HG03575 (cell line): ENCODE results near the gene TFCP2.

ENCODE experiments used
- ATAC-seq: cut with Tn5 transposase; IDR thresholded peaks from one replicate; pipeline ENCODE4 v1.9.1; 2021; ENCODE audit not compliant: unreplicated experiment, insufficient number of reproducible peaks, low FRiP score; ENCODE audit errors: extremely low read depth

Gene TFCP2

DNA sequence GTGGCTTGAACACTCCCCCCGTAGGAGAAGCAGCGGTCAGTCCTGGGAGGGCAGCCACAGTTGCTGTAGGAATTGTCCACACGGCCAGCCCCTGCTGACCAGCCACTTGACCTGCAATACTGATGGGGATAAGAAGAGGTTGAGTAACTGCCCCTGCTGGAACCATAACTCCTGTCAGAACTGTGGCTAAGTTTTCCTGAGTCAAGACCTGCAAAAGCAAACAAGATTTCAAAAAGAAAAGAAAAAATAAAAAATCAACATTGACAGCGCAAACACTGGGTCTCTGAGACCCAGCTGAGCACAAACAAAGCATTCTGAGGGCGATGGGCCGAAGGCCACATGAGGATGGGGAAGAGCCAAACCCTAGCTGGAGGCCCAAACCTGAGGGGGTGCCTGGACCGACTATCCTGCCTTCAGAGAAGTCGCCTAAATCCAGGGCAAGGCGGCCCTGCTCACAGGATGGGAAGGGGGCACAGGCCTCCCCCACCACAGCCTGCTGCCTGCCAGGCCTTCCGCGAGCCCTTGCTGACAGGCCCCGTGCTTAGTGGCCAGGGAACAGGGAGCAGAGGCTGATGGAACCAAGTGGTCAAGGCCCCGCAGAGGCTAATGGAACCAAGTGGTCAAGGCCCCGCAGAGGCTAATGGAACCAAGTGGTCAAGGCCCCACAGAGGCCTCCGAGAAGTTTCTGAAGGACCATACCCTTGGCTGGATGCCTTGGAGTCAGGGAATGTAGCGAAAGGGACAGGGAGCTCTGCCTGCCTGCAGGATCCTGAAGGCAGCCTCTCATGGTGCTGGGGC, 25.8 kb upstream of the TFCP2 start:
- ATAC-seq, result no peak

- ATAC-seq, result no peak
Observed at GRCh38 chr12:51197736-51198567, 25.0 kb upstream of the TFCP2 start.

- ATAC-seq, result no peak
Observed at GRCh38 chr12:51196547-51196946, 23.6 kb upstream of the TFCP2 start.

GRCh38 chr12:51195841-51196240, 22.9 kb upstream of the TFCP2 start:
- no peak for ATAC-seq

DNA sequence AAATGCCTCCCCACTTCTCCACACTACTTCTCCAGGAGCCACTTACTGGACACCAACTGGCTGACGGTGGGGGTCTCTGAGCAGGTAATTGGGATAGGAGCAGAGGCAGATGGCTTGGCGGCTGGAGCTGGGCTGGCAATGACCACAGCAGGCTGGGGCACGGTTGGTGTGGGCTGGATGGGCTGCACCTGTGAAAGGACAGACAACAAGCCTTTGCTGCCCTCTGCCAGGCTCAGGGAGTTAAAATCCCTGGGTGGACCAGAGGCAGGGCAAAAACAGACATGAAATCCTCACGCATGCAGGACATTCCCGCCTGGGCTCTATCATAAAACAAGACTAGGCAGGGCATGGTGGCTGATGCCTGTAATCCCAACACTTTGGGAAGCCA, 19.3 kb upstream of the TFCP2 start:
- ATAC-seq, result no peak

- no peak for ATAC-seq
Observed at GRCh38 chr12:51191516-51192283, 18.8 kb upstream of the TFCP2 start.

- ATAC-seq, result no peak
Observed at GRCh38 chr12:51190820-51191219, 17.9 kb upstream of the TFCP2 start.

DNA sequence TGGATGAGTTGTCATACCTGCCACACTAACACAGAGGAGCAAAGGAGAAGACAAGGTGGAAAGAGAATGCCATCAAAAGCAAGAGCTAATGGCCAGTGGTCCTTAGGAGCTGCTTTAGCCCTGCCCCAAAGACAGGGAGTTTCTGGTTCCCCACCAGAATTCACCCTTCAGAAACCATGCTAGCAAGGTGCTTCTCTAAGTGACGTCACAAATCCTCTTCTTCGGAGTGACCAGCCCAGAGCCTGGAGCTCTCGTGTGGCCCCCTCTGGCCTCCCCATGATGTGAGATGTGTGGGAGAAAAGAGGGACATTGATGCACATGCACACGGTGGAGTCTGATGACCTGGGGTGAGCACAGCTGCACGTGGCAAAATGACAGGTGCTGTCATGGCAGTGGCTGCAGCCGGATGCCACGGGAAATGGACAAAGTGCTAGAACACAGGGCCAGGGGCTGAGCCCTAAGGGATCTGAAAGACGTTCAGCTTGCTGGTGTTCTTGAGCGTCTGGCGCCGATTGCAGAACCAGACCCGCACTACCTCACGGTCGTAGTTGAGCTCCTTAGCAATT, 16.9 kb upstream of the TFCP2 start:
- no peak for ATAC-seq

DNA sequence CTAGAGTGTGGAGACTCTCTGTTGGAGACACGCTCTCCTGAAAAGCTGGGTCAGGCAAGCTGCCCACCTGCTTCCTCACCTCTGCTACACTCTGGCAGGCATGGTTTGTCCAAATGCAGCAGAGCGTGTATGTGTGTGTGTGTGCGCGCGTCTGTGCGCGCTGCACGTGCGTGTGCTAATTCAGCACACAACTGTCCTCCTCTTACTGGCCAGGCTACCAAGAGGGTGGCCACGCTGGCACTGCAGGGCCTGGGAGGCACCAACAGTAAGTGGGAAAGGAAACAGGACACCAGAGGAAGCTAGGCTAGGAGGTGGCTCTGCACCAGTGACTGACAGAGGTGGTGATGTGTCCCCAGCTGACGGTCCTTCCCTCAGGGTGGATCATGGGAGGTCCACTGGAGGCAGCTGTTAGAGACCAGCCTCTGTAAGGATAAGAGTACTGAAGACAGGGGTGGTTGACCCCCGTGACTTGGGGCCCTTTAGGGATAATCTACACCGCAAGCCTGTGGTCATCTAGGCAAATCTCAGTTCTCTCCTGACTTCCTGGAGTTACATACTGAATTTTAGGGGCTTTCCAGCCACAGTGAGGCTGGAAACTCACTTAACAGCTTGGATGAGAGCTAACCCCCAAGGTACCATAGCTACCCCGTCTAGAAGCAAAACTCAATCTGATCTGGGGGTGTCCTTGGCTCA, 15.6 kb upstream of the TFCP2 start:
- no peak for ATAC-seq

- ATAC-seq, result no peak
Observed at GRCh38 chr12:51187370-51187987, 14.5 kb upstream of the TFCP2 start.

- no peak for ATAC-seq
Observed at GRCh38 chr12:51186465-51187085, 13.6 kb upstream of the TFCP2 start.

- no peak for ATAC-seq
Observed at GRCh38 chr12:51185171-51185717, 12.3 kb upstream of the TFCP2 start.

DNA sequence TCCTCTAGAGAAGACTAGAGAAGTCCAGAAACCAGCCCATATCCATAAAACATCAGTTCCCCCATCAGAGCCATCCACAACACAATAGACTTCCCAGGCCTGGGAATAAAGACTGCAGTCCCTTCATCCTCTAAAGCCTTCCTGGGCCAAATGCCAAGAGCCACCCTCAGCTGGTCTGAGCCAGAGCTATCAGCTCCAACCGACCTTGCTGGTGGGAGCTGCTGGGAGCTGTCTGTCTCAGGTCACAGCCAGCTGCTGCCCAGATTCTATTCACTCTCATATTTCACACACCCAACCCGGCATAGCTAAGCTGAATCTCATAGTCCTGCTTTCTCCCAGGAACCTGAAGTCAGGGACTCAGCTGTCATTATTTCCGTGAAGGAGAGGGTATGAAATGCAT, 10.9 kb upstream of the TFCP2 start:
- no peak for ATAC-seq

DNA sequence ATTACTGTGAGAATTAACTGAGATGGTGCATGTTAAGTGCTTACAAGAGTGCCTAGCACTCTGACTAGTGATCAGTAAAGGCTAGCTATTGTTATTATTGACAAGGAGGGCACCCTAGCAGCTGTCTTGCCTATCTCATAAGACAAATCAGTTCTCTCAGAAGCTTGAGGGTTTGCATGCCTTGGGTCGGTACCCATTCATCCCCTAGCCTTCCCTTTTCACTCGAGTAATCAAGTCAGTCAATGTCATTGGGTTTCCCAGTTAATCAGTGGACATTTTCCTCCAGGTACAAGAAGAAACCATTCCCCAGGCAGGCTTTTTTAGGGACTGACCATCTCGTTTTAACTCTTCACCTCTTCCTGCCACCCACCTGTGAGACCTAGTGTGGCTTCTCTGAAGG, 10.4 kb upstream of the TFCP2 start:
- ATAC-seq, result no peak

DNA sequence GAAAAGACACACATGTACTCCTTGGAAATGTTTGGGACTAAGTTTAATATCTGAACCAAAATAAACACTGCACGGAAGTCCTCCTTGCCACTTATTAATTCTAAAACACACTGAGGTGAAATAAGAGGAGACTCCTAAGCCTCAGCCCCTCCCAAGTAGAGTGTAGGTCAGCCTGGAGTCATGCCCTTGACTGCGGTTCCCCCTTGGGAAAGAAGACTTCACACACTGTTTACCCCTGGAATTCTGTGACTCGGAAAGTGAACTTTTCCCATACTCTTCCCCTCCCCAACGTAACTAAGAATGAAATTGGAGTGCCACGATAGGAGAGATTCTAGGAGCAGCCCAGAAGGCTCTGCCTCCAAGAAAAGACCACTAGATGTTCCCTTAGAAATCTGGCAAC, 8.6 kb upstream of the TFCP2 start:
- no peak for ATAC-seq

DNA sequence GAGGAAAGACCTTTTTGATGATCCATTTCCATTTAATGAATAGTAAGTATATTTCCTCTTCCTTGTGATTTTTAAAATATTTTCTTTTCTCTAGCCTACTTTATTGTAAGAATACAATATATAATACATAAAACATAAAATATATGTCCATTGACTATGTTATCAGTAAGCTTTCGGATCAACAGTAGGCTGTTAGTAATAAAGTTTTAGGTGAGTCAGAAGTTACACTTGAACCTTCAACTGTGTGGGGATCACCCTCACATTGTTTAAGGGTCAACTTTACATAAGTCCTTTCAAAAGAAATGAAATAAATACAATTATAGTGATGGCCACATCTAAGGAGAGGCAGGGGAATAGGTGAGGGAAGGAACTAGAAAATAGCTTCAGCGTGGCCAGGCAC, 5.0 kb upstream of the TFCP2 start:
- no peak for ATAC-seq

GRCh38 chr12:51174501-51174900, 1.6 kb upstream of the TFCP2 start:
- ATAC-seq, result no peak
